HG03039 (cell line): ENCODE measurements around the gene ZKSCAN4.
A peak's percentile ranks its signal among the peaks of the same experiment; 100 is the strongest.

ENCODE experiments used
- ATAC-seq: cut with Tn5 transposase; IDR thresholded peaks from one replicate; pipeline ENCODE4 v1.9.1; 2021; ENCODE audit warnings: mild to moderate bottlenecking, moderate library complexity; ENCODE audit not compliant: unreplicated experiment

ZKSCAN4 gene

DNA sequence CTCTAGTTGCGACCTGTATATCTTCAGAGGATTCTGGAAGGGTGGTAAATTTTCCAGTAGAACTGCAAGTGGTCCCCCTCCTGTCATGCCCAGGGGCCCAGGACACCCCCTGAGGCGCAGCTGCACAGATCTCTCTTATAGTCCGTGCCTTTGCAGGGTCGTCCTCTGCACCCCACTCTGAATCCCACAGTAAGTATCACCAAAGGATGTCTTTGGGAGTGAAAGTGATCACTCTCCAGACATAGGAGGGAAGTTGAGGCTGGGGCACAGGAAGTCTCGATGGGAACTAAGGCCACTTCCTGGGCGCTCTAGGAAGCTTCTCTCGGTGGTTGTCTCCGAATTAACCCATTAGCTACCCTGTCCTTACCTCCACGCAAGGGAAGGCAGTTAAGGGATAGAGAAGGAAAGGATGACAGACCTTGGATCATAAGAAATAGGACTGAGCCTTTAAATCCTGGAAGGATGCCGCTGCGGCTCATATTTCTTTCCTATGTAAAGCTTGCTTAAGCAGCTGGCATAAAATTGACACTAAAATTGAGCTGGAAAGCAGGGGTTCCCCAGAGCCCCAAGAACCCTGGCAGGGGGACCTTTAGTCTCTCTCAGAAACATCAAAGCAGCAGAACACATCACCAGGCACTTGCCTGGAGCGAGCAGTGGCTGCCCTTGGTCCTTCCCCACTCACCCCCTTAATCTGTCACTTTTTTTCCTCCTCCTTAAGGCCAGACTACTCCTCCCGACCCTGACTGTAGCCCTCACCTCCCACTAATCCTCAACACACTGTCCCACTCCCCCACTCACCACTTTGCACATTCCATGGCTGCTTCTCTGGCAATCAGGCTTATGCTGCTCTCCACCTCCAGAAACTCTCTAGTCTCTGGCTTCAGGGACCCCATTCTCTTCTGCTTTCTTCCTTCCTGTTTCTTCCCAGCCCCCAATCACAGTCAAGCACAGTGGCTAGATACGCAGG, at the start of gene ZKSCAN4:
ZKSCAN4 (minus strand) TSS at position 261 of the 967 bp plus-strand sequence. CDS start 289 bp downstream, outside the sequence.
- peak; percentile 68 for ATAC-seq

DNA sequence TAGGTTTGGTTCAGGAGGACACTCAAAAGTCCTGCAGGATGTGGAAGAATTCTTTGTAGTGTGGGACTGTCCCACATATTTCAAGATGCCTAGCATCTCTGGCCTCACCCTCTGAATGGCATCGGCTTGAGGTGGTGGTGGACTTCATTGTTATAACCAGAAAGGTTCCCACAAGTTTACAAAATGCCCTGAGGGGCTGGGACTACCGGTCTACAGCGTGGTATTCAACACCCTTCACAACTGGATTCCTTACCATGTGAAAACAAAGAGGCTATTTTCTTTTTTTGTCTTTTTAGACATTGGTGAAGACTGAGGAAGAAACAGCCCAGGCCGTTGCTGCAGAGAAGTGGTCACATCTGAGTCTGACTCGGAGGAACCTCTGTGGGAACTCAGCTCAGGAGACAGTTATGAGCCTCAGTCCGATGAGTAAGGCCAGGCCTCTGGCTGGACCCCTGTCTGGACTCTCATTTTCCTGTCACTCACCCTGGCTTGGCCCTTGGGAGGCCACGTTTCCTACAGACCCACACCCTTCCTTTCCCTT, 44.5 kb upstream of the ZKSCAN4 start:
- ATAC-seq, result no peak

- no peak for ATAC-seq
Measured at GRCh38 chr6:28295326-28295725, 43.3 kb upstream of the ZKSCAN4 start.

- no peak for ATAC-seq
Measured at GRCh38 chr6:28291573-28291972, 39.5 kb upstream of the ZKSCAN4 start.

GRCh38 chr6:28282926-28283325, 30.9 kb upstream of the ZKSCAN4 start:
- ATAC-seq, result no peak

- no peak for ATAC-seq
Measured at GRCh38 chr6:28281288-28282064, 29.4 kb upstream of the ZKSCAN4 start, which contains the start of gene PGBD1. PGBD1 (plus strand) TSS chr6:28281572; CDS start chr6:28283814, 2,242 bp downstream.

GRCh38 chr6:28280595-28281287, 28.7 kb upstream of the ZKSCAN4 start:
- ATAC-seq, result no peak

GRCh38 chr6:28277746-28278145, 25.7 kb upstream of the ZKSCAN4 start:
- ATAC-seq, result no peak

- no peak for ATAC-seq
Measured at GRCh38 chr6:28274888-28275287, 22.8 kb upstream of the ZKSCAN4 start.

- ATAC-seq, result no peak
Measured at GRCh38 chr6:28269492-28269891, 17.4 kb upstream of the ZKSCAN4 start.

DNA sequence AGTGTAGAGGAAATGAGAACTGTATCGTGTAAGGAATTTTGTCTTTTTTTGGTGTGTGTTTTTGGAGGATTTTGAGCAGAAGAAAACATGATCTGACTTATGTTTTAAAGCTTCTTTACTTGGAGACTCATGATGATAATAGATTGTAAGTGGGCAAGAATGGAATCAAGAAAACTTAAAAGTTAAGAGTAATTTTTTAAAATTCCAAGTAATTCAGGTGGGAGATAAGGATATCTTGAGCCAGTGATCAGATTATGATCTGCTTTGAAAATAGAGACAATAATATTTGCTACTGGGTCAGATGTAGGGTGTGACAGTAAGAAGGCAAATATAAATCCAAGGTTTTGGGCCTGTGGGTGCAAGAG, 15.6 kb upstream of the ZKSCAN4 start:
- ATAC-seq, result no peak

- ATAC-seq, result peak; percentile 81
Measured at GRCh38 chr6:28266962-28267694, 15.1 kb upstream of the ZKSCAN4 start, which contains the start of gene ZSCAN26. ZSCAN26 (plus strand) TSS chr6:28267143; CDS start chr6:28271920, 4,777 bp downstream.

- ATAC-seq, result no peak
Measured at GRCh38 chr6:28266563-28266961, 14.5 kb upstream of the ZKSCAN4 start.

GRCh38 chr6:28264834-28265401, 12.8 kb upstream of the ZKSCAN4 start:
- no peak for ATAC-seq

DNA sequence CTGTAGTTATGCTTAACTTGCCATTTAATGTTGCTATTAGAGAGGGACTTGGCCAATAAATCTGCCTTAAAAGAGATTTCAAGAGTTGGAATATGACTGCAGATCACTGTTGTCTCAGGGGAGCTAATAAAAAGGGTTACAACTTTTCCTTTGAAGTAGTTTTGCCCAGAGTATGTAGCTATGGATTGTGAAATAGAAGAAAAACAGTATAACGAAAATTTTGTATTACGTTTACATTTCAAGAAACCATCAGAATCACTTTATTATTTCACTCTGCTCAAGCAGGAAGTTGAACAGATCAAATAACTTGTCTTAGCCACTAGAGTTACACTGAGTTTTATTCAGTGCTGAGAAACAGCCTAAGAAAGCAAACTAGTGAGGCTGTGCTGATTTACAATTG, 11.9 kb upstream of the ZKSCAN4 start:
- ATAC-seq, result no peak

GRCh38 chr6:28258877-28259777, 7.1 kb upstream of the ZKSCAN4 start, which contains the start of gene NKAPL:
NKAPL (plus strand) TSS chr6:28259297; CDS start chr6:28259372, 75 bp downstream.
- ATAC-seq, result no peak

GRCh38 chr6:28257042-28257441, 5.0 kb upstream of the ZKSCAN4 start:
- no peak for ATAC-seq

GRCh38 chr6:28254121-28254519, 2.1 kb upstream of the ZKSCAN4 start:
- ATAC-seq, result no peak

DNA sequence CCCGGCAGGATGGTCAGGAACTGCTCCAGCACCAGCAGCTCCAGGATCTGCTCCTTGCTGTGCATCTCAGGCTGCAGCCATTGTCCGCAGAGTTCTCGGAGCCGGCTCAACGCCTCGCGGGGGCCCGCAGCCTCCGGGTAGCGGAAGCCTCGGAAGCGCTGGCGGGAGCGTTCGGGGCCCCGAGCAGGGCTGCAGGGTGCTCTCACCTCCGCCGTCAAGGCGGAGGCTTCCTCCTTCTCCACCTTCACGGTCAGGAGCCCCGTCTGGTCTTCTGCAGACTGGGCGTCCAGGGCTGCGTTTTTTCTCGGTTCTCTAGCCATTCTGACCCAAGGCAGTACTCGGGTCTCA, 434 bp downstream of the ZKSCAN4 start:
- ATAC-seq, result peak; percentile 39
